Loucy (cell line): ENCODE data around the gene HTR2A.

Experiments
- H2AFZ ChIP-seq: fragments of 200-600 bp; sonication (generic); 2 replicates; pipeline ENCODE4 v1.6.0; 2016; ENCODE audit warnings: antibody characterized with exemption, mild to moderate bottlenecking, low read length, moderate library complexity
- H3F3A ChIP-seq: fragments of 200-600 bp; 2 replicates; pipeline ENCODE4 v1.6.0; 2016; ENCODE audit warnings: antibody characterized with exemption, low read depth, mild to moderate bottlenecking
- H3K27me3 ChIP-seq: fragments of 200-600 bp; sonication (generic); 2 replicates; pipeline ENCODE4 v1.6.1; 2014; ENCODE audit warnings: low read length, mild to moderate bottlenecking; ENCODE audit not compliant: insufficient read depth, poor library complexity, severe bottlenecking
- H3K36me3 ChIP-seq: fragments of 200-600 bp; sonication (generic); 2 replicates; pipeline ENCODE4 v1.6.1; 2016; ENCODE audit warnings: low read length; ENCODE audit not compliant: insufficient read depth
- H3K4me1 ChIP-seq: fragments of 200-600 bp; sonication (generic); 2 replicates; pipeline ENCODE4 v1.5.1; 2014; ENCODE audit warnings: low read length, mild to moderate bottlenecking; ENCODE audit not compliant: insufficient read depth, poor library complexity, severe bottlenecking
- H3K4me2 ChIP-seq: fragments of 200-600 bp; sonication (generic); 2 replicates; pipeline ENCODE4 v1.6.0; 2014; ENCODE audit warnings: antibody characterized with exemption, low read length, low read depth, mild to moderate bottlenecking; ENCODE audit not compliant: poor library complexity, severe bottlenecking
- H3K4me3 ChIP-seq: fragments of 200-600 bp; sonication (generic); 2 replicates; pipeline ENCODE4 v1.5.1; 2014; ENCODE audit warnings: low read length, mild to moderate bottlenecking, mixed read lengths; ENCODE audit not compliant: poor library complexity, severe bottlenecking
- H3K79me2 ChIP-seq: fragments of 200-600 bp; sonication (generic); 2 replicates; pipeline ENCODE4 v1.6.1; 2014; ENCODE audit warnings: low read length; ENCODE audit not compliant: insufficient read depth
- H3K9ac ChIP-seq: fragments of 200-600 bp; sonication (generic); 2 replicates; pipeline ENCODE4 v1.6.0; 2014; ENCODE audit warnings: mild to moderate bottlenecking, low read depth, low read length, moderate library complexity; ENCODE audit not compliant: poor library complexity, severe bottlenecking
- H3K9me2 ChIP-seq: fragments of 200-600 bp; sonication (generic); replicated peaks from 2 replicates; pipeline ENCODE4 v1.6.1; 2016; ENCODE audit warnings: low read depth, low read length, mixed read lengths
- H3K9me3 ChIP-seq: fragments of 200-600 bp; sonication (generic); 2 replicates; pipeline ENCODE4 v1.6.1; 2014; ENCODE audit warnings: mild to moderate bottlenecking, antibody characterized with exemption, low read length, low read depth; ENCODE audit not compliant: insufficient read depth
- H4K20me1 ChIP-seq: fragments of 200-600 bp; sonication (generic); 2 replicates; pipeline ENCODE4 v1.6.0; 2014; ENCODE audit warnings: antibody characterized with exemption, low read length, mild to moderate bottlenecking; ENCODE audit not compliant: insufficient read depth, poor library complexity, severe bottlenecking
- EZH2phosphoT487 ChIP-seq: fragments of 200-600 bp; IDR thresholded peaks from 2 replicates; pipeline ENCODE4 v1.6.1; 2018; ENCODE audit warnings: antibody characterized with exemption, mild to moderate bottlenecking, moderate library complexity, borderline replicate concordance
- TF ChIP-seq, protein P1 (sequence below): fragments of 200-600 bp; sonication (generic); conservative IDR thresholded peaks from 2 replicates; pipeline ENCODE4 v1.5.1; 2014; ENCODE audit warnings: mild to moderate bottlenecking, antibody characterized with exemption, low read length

Gene HTR2A

DNA sequence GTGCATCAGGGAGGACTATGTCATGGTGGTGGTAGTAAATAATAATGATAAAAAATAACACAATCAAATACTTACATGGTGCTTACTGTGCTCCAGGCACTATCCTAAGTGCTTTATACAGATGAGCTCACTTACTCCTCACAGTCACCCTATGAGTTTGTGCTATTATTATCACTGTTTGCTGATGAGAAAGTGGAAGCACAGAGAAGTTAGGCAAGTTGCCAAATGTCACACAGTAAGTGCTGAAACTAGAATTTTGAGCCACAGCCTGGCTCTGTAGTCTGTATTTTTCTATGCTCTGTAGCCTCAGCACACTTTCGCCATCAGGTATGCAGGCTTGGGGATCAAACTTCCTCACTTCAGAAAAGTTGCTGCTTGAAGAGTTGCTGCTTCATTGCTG lies 46.6 kb downstream of the HTR2A start:
- H3K4me1 ChIP-seq, result no peaks in the 10 kb centered on the region
- no peaks in the 10 kb centered on the region for H3K79me2 ChIP-seq
- H3K9me2 ChIP-seq, result no peaks in the 10 kb centered on the region
- H3K36me3 ChIP-seq, result no peaks in the 10 kb centered on the region
- H3K27me3 ChIP-seq, result no peaks in the 10 kb centered on the region
- no peak overlapping the region for H3K4me3 ChIP-seq
- H3K9ac ChIP-seq, result no peak overlapping the region
- TF ChIP-seq, protein P1, sequence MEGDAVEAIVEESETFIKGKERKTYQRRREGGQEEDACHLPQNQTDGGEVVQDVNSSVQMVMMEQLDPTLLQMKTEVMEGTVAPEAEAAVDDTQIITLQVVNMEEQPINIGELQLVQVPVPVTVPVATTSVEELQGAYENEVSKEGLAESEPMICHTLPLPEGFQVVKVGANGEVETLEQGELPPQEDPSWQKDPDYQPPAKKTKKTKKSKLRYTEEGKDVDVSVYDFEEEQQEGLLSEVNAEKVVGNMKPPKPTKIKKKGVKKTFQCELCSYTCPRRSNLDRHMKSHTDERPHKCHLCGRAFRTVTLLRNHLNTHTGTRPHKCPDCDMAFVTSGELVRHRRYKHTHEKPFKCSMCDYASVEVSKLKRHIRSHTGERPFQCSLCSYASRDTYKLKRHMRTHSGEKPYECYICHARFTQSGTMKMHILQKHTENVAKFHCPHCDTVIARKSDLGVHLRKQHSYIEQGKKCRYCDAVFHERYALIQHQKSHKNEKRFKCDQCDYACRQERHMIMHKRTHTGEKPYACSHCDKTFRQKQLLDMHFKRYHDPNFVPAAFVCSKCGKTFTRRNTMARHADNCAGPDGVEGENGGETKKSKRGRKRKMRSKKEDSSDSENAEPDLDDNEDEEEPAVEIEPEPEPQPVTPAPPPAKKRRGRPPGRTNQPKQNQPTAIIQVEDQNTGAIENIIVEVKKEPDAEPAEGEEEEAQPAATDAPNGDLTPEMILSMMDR, result no peak
- TF ChIP-seq EZH2phosphoT487, result no peak
- no peaks in the 10 kb centered on the region for H4K20me1 ChIP-seq
- H3K9me3 ChIP-seq, result no peaks in the 10 kb centered on the region
- no peaks in the 10 kb centered on the region for H3F3A ChIP-seq
- no peak overlapping the region for H2AFZ ChIP-seq
- no peak overlapping the region for H3K4me2 ChIP-seq

DNA sequence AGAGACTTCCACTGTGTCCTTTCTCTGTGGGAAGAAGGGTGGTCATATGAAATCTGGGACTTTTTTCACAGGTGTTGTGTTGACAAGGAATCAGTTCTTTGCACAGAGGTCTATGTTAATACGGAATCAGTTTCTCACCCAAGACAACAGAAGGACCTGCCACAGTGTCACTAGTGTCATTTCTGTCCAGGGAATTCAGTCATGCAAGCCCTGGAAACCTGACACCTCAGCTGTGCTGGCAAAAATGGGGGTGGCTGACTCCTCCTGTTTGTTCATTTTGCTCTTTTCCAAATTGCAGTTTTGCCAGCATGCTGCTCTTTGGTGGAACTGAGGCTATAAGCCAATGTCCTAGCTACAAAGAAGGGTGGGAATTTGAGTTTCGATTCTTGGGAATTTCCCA lies 50.1 kb downstream of the HTR2A start:
- Histone ChIP-seq H3K4me1 (no peaks in the 10 kb centered on the region), H3K4me3 (no peak overlapping the region), H3K36me3 (no peaks in the 10 kb centered on the region), H3F3A (no peaks in the 10 kb centered on the region), H3K27me3 (no peaks in the 10 kb centered on the region), H3K9ac (no peak overlapping the region), H3K9me3 (no peaks in the 10 kb centered on the region), H4K20me1 (no peaks in the 10 kb centered on the region), H2AFZ (no peak overlapping the region), H3K79me2 (no peaks in the 10 kb centered on the region), H3K9me2 (no peaks in the 10 kb centered on the region), H3K4me2 (no peak overlapping the region)
- TF ChIP-seq EZH2phosphoT487, result no peak
- TF ChIP-seq, protein P1, result no peak

DNA sequence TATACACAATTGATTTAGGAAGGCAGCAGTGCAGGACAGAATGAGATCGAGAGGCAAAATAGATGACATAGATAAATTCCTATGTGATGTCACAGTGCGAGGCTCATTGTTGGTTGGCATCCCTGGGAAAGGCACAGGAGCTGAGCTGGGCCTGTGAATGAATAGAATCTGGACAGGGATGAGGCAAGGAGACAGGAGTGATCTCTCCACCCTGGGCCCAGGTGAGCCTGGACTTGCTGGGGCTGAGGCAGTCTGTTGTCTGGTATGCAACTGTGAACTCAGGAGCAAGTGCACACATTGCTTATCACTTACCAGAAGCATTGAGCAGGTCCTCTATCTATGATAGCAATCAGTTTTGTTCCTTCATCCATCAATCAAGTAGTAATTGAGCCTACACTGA lies 51.7 kb downstream of the HTR2A start:
- no peaks in the 10 kb centered on the region for H3K4me1 ChIP-seq
- H3K9ac ChIP-seq, result no peak overlapping the region
- no peaks in the 10 kb centered on the region for H3K27me3 ChIP-seq
- no peaks in the 10 kb centered on the region for H3F3A ChIP-seq
- H3K9me3 ChIP-seq, result no peaks in the 10 kb centered on the region
- no peak overlapping the region for H3K4me2 ChIP-seq
- H3K79me2 ChIP-seq, result no peaks in the 10 kb centered on the region
- TF ChIP-seq, protein P1, result no peak
- no peak for TF ChIP-seq EZH2phosphoT487
- no peak overlapping the region for H2AFZ ChIP-seq
- no peaks in the 10 kb centered on the region for H3K9me2 ChIP-seq
- no peaks in the 10 kb centered on the region for H3K36me3 ChIP-seq
- H4K20me1 ChIP-seq, result no peaks in the 10 kb centered on the region
- H3K4me3 ChIP-seq, result no peak overlapping the region
